Keratinocyte (primary cell): Measurements from ENCODE around the gene SMURF1. TPM values are rescaled to one million over a fixed set of nuclear protein-coding genes. Genes with fewer than 3 reads are reported as not detected.
A peak's percentile ranks its signal among the peaks of the same experiment; 100 is the strongest.
"Not testable (repeated sequence)": the region's sequence is repeated elsewhere in the genome, so short reads cannot be mapped to it uniquely, and the experiment has no call there.

ENCODE experiments used
- DNase-seq: peaks from one replicate; pipeline ENCODE4 v3.0.0-alpha.2; 2011; ENCODE audit warnings: low read depth, missing footprints, low spot score
- FAIRE-seq: peaks from 2 replicates; lab custom pipeline; 2011; peaks lifted over from hg19 to GRCh38; lab: Jason Lieb, UNC
- H2AFZ ChIP-seq: 2 replicates; pipeline ENCODE4 v1.6.0; 2012; ENCODE audit warnings: low read length, control low read depth, inconsistent platforms; ENCODE audit not compliant: control insufficient read depth
- H3K27ac ChIP-seq: 2 replicates; pipeline ENCODE4 v1.5.1; 2011; ENCODE audit warnings: low read length; ENCODE audit not compliant: control insufficient read depth, insufficient read depth
- H3K27me3 ChIP-seq: 3 replicates; pipeline ENCODE4 v1.6.0; 2011; ENCODE audit warnings: low read length; ENCODE audit not compliant: control insufficient read depth, insufficient read depth; ENCODE audit errors: extremely low read depth
- H3K36me3 ChIP-seq, 2 experiments: 2 replicates in 1 of 2; 3 replicates in 1 of 2; pipeline ENCODE4 v1.5.1; 2011; ENCODE audit warnings: low read length in 2 of 2, mild to moderate bottlenecking in 1 of 2; ENCODE audit not compliant: control insufficient read depth in 2 of 2, insufficient read depth in 2 of 2; ENCODE audit errors: extremely low read depth in 1 of 2
- H3K4me1 ChIP-seq: 3 replicates; pipeline ENCODE4 v1.5.1; 2011; ENCODE audit warnings: low read length; ENCODE audit not compliant: control insufficient read depth, insufficient read depth; ENCODE audit errors: extremely low read depth
- H3K4me2 ChIP-seq: 3 replicates; pipeline ENCODE4 v1.6.0; 2011; ENCODE audit warnings: low read depth, low read length; ENCODE audit not compliant: control insufficient read depth, insufficient read depth; ENCODE audit errors: extremely low read depth
- H3K4me3 ChIP-seq, 3 experiments: fragments of 200-600 bp in 1 of 3; sonication (generic) in 1 of 3; 2 replicates in 2 of 3; 3 replicates in 1 of 3; pipeline ENCODE4 v1.5.1; 2011 to 2016; ENCODE audit warnings: low read length in 3 of 3, mild to moderate bottlenecking in 3 of 3, control low read depth in 2 of 3, inconsistent platforms in 1 of 3, low read depth in 1 of 3, mixed read lengths in 1 of 3, mixed run types in 1 of 3, moderate library complexity in 1 of 3; ENCODE audit not compliant: control insufficient read depth in 2 of 3, insufficient read depth in 2 of 3; ENCODE audit errors: extremely low read depth in 1 of 3
- H3K79me2 ChIP-seq: 2 replicates; pipeline ENCODE4 v1.6.0; 2012; ENCODE audit warnings: low read length; ENCODE audit not compliant: control insufficient read depth, insufficient read depth
- H3K9ac ChIP-seq: 3 replicates; pipeline ENCODE4 v1.6.0; 2011; ENCODE audit warnings: low read length; ENCODE audit not compliant: control insufficient read depth, insufficient read depth; ENCODE audit errors: extremely low read depth
- H3K9me1 ChIP-seq: 3 replicates; pipeline ENCODE4 v1.6.0; 2011; ENCODE audit warnings: low read length; ENCODE audit not compliant: control insufficient read depth, insufficient read depth; ENCODE audit errors: extremely low read depth
- H3K9me3 ChIP-seq: 2 replicates; pipeline ENCODE4 v1.5.1; 2012; ENCODE audit warnings: low read depth, low read length; ENCODE audit not compliant: control insufficient read depth
- H4K20me1 ChIP-seq: 3 replicates; pipeline ENCODE4 v1.6.0; 2011; ENCODE audit warnings: low read length; ENCODE audit not compliant: control insufficient read depth, insufficient read depth; ENCODE audit errors: extremely low read depth
- CTCF ChIP-seq, 3 experiments: IDR thresholded peaks in 1 of 3; conservative IDR thresholded peaks in 1 of 3; optimal IDR thresholded peaks in 1 of 3; 2 replicates in 2 of 3; 3 replicates in 1 of 3; pipeline versions ENCODE3 to v1.5.1; 2011; ENCODE audit warnings: low read length in 3 of 3, mild to moderate bottlenecking in 3 of 3, moderate library complexity in 2 of 3, control low read depth in 1 of 3, inconsistent platforms in 1 of 3; ENCODE audit not compliant: insufficient read depth in 2 of 3; ENCODE audit errors: extremely low read depth in 1 of 3
- EZH2 ChIP-seq: IDR thresholded peaks from one replicate; pipeline ENCODE4 v1.6.1; 2012; ENCODE audit warnings: inconsistent platforms, mild to moderate bottlenecking, low read length, moderate library complexity
- dilution Hi-C: fragments of 300-500 bp; cut with MboI; formaldehyde crosslinking; loops from one replicate; pipeline ENCODE4 v1.7.0; 2020; ENCODE audit warnings: low sequenced_read_pairs; ENCODE audit not compliant: extremely low pct_ligation_motif_present
- polyA plus RNA-seq, 5 experiments: library from polyadenylated mRNA; depleted of rRNA in 3 of 5; stranded (reverse) in 3 of 5; stranded (forward) in 1 of 5; unstranded in 1 of 5; fragments of >200 nt; gene quantifications; 1 replicate in 1 of 5; 2 replicates in 3 of 5; 3 replicates in 1 of 5; pipeline versions ENCODE4 v1.2.1 to v1.2.3, GENCODE V29; 2011 to 2012; ENCODE audit warnings: missing spikeins in 2 of 5, low read depth in 1 of 5, low replicate concordance in 1 of 5

SMURF1 gene
- polyA plus RNA-seq, 1 donor (not counting 4 experiments of a cell fraction or from before 2014, with no cell fraction given), result 22.2 TPM

GRCh38 chr7:99104631-99105030 lies 39.3 kb downstream of the SMURF1 start:
- H3K4me1 ChIP-seq, result peaks cover 67% of the 10 kb centered on the region
- peaks cover 10% of the 10 kb centered on the region for H3K9me1 ChIP-seq
- no peak for FAIRE-seq
- no peak for TF ChIP-seq EZH2
- TF ChIP-seq CTCF (optimal IDR thresholded peaks at IDR 0.05 in 1 of 3, IDR thresholded peaks at IDR 0.05 in 1 of 3, conservative IDR thresholded peaks at IDR 0.05 in 1 of 3; ENCODE audit: extremely low read depth in 1 of 3, insufficient read depth in 2 of 3, low read length in 3 of 3), result no peak
- H2AFZ ChIP-seq, result no peak overlapping the region
- no peaks in the 10 kb centered on the region for H3K9me3 ChIP-seq
- peaks cover 17% of the 10 kb centered on the region for H4K20me1 ChIP-seq
- no peak for DNase-seq
- H3K27ac ChIP-seq, result no peak overlapping the region
- H3K9ac ChIP-seq, result no peak overlapping the region
- no peaks in the 10 kb centered on the region for H3K27me3 ChIP-seq
- no peak overlapping the region for H3K4me3 ChIP-seq
- dilution Hi-C loops, result no loop called here
- no peaks in the 10 kb centered on the region for H3K36me3 ChIP-seq
- no peak overlapping the region for H3K4me2 ChIP-seq
- H3K79me2 ChIP-seq, result peaks cover 94% of the 10 kb centered on the region

GRCh38 chr7:99103836-99104235 lies 40.1 kb downstream of the SMURF1 start:
- dilution Hi-C loops, H3K4me3 ChIP-seq, H3K9me3 ChIP-seq, H3K36me3 ChIP-seq, FAIRE-seq, H3K9me1 ChIP-seq, DNase-seq, H3K27me3 ChIP-seq, H2AFZ ChIP-seq: not testable (repeated sequence)
- peak overlapping the region; percentile 81 for H3K4me2 ChIP-seq
- H3K27ac ChIP-seq, result peak overlapping the region; percentile 93
- peaks cover 66% of the 10 kb centered on the region for H3K4me1 ChIP-seq
- H3K9ac ChIP-seq, result peak overlapping the region; percentile 29
- H4K20me1 ChIP-seq, result peaks cover 13% of the 10 kb centered on the region
- H3K79me2 ChIP-seq, result peaks cover 90% of the 10 kb centered on the region
